HG02610 (cell line): ENCODE measurements around the gene ZNF180.
"Not testable (repeated sequence)": the region's sequence is repeated elsewhere in the genome, so short reads cannot be mapped to it uniquely, and the experiment has no call there.

ENCODE experiments used
- ATAC-seq: cut with Tn5 transposase; IDR thresholded peaks from one replicate; pipeline ENCODE4 v1.9.1; 2021; ENCODE audit warnings: mild to moderate bottlenecking, moderate library complexity; ENCODE audit not compliant: unreplicated experiment

Gene ZNF180

DNA sequence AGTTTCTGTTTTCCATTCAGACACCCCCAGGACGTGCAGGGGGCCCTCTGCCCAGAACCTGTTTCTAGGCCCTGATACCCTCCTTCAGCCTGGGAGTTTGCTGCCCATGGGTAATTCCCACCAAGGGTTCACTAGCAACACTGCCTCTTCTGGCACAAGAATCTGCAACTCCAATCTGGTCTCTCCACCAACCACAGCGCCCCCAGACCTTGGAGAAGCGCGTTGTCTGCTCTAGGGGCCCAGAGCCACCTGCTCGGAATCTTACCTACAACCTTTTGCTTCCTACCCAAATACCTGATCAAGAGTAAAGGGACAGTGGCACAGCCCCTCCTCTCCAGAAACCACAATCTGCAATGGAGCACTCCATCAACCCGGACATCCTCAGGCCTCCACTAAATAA lies 763 bp downstream of the ZNF180 start:
- ATAC-seq: no peak

DNA sequence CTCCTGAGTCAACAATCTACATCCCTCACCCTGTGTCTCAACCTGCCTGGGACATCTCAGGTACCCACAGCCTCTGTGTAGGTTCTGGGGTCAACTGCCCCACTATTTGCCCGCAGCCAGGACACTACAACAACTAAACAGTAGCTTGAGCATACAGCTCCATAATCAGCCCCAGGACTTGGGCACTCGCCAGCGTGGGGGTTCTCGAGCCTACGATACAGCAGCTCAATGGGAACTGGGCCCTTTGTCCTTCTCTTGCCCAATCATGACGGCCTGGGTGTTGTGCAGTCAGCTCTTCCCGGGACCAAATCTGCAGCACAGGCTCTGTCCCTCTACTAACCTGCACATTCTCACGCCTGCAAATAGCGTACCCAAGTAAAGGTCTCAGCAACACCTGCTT lies 1.3 kb downstream of the ZNF180 start:
- ATAC-seq: no peak

DNA sequence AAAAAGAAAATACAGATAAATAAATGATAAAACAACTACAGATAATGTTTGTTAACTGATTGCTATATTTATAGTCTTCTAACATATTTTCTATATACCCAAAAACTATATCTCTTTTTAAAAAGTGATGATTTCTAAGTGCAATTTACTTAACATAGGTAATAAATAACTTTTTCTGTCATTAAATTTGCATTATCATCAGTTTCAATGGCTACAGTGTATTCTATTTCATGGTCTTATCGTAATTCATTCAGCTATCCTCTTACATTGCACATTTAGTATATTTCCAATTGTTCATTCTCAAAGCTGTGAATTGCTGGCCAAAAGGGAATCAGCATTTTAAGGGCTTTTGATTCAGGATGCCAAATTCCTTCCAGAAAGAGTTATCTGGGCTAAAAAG lies 3.6 kb downstream of the ZNF180 start:
- ATAC-seq: no peak

DNA sequence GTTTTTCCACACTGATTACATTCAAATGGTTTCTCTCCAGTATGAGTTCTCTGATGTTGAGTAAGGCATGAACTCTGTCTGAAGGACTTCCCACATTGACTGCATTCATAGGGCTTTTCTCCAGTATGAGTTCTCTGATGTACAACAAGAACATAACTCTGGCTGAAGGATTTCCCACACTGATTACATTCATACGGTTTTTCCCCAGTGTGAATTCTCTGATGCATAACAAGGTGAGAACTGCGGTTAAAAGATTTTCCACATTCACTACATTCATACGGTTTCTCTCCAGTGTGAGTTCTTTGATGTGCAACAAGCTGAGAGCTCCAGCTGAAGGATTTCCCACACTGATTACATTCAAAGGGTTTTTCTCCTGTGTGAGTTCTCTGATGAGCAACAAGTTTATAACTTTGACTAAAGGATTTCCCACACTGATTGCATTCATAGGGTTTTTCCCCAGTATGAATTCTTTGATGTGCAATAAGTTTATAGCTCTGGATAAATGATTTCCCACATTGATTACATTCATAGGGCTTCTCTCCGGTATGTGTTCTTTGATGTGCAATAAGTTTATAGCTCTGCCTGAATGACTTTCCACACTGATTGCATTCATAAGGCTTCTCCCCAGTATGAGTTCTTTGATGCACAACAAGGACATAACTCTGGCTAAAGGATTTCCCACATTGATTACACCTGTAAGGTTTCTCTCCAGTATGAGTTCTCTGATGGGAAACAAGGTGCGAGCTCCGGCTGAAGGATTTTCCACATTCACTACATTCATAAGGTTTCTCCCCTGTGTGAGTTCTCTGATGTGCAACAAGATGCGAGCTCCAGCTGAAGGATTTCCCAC lies 23.5 kb downstream of the ZNF180 start:
- ATAC-seq: no peak

DNA sequence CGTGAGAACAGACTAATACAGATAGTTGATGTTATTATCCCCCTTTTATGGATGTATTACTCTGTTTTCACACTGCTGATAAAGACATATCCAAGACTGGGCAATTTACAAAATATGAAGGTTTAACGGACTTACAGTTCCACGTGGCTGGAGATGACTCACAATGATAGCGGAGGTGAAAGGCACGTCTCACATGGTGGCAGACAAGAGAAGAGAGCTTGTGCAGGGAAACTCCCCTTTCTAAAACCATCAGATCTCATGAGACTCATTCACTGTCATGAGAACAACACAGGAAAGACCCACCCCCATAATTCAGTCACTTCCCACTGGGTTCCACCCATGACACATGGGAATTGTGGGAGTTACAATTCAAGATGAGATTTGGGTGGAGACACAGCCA lies 31.6 kb downstream of the ZNF180 start:
- ATAC-seq: not testable (repeated sequence)

DNA sequence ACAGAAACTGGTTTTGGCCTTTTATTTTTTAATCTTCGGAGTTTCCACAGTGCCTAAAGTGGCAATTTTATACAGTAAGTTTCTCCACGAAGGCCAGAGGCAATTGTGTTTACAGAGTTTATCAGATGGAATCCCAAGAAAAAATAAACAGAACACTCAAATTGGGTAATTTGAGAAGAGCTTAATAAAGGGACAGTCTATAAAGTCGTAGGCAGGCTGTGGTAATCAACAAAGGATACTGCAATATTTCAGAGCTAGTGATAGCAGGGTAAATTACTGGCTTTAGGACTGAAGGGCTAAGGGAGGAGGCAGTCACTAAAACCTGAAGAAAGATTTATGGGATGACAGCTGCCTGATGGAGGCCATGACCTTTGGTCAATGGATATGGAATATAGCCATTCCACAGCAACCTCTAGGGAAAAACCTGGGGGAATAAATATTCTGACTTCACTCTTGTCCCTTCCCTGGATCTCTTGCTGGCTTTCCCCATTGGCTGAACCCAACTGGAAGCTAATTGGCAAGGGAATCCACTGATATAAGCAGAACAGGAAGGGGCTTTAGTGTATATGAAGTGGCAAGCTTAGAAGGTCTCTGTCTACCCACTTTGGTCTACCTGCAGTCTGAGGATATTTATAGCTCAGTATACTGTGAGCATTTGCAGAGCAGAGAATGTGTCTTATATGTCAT lies 37.6 kb downstream of the ZNF180 start:
- ATAC-seq: not testable (repeated sequence)

DNA sequence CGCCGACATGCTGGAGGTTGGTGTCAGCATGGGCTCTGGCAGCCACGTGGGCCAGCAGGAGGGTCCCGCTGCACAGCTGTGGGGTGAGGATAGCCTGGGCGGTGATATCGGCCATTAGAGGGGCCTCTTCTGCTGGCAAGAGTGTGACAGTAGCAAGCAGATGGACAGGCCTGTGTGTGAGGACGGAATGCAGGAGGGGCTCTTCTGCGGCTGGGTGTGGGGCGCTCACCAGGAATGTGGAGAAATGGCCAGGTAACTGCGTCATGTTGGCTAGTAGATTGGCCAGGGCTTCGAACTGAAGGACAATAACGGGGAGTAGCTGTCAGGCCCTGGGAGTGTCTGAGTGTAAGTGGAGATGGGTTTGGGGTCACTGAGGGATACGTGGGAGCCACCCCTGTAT lies 44.3 kb downstream of the ZNF180 start:
- not testable (repeated sequence) for ATAC-seq

DNA sequence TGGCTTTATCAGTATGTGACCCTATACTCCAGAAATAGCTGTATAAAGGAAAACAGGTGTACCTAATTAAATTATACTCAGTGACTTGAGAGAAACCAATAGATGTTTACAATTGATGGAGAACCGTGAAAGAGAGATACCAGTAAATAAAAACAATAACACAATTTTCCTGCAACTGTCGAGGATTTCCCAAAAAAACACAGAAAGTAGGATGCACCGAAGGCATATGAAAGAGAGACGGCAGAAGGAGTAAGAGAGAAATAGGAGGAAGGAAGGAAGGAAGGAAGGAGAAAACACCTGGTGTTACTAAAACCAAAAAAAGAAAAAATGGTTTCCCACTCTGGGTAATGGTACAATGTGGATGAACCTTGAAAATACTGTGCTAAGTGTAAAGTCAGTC lies 45.2 kb downstream of the ZNF180 start:
- ATAC-seq: no peak

DNA sequence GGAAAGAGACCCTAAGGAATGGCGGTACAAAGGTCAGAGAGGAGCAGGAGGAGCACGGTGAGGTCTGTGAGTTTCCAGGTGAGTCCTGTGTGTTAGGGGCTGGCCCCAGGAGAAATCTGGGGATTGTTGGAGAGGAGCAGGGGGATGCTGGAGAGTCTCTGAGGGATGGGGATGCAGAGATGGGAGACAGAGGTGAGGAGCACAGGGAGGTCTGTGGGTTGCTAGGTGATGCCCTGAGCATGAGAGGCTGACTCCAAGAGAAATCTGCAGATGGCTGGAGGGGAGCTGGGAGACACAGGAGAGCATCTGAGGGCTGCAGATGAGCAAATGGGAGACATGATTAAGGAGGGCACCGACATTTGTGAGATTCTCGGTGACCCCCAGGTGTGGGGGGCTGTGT lies 48.0 kb downstream of the ZNF180 start:
- ATAC-seq: no peak

DNA sequence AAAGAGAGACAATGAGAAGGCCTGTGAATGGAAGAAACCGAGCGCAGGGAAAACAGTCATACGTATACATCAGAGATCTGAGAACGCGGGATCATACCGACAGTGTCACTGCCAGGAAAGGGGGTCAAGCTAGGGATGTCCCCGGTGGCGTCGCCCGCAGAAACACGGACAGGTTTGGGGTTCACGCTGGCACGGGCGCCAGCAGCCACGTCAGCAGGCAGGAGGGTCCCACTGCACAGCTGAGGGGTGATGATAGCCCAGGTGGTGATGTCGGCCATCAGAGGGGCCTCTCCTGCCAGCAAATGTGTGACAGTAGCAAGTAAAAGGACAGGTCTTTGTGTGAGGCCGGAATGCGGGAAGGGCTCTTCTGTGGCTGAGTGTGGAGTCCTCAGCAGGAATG lies 48.6 kb downstream of the ZNF180 start:
- no peak for ATAC-seq

DNA sequence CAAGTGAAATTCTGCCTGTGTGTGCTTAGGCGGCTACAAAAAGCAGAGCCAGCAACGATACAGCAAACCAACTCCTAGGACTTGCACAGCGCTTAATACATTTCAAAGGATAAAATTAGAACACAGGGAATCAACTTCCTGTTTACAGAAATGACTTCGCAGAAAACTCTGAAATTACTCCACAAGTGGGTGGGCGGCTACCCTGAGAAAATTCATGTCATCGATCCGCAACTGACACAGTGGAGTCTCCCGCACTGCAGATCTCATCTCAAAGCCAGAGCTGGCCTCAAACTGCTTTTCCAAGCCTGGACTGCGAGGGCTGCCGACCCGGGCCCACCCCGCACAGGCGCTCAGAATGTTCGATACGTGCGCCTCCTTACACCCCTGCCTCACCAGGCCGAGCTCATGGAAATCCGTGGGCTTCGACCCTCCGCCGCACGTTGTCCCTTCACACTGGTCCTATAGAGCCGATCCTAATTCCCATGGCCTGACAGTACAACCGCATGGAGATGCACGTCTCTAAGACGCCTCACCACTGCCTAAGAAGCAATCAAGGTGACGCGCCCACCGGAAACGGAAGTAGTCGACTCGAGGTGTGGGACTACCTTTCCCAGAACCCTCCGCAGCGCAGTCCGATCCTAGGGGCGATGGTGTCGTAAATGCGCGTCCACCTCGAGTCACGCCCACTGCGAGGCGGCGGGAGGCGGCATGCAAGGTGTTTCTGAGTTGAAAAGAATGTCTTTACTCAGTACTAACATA lies 52.2 kb downstream of the ZNF180 start, which contains the start of gene ZNF229:
ZNF229 (minus strand) TSS at position 557 of the 759 bp plus-strand sequence. CDS start 5,625 bp downstream, outside the sequence.
- ATAC-seq: no peak

DNA sequence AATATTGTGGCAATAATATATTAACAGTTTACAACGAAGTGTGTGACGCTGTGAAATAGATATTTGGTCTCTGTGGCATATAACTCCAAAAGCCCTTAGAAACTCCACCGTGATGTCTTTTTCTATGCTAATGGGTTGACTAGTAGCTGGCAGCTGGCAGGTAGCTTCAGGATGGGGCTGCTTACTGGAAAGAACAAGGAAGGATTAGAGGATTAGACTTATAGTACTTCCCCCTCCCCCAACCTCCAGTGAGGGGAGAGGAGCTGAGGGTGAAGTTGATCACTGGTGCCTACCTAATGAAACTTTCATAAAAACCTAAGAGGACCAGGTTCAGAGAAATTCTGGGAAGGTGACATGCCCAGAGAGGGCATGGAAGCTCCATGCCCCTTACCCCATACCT lies 61.9 kb downstream of the ZNF180 start:
- ATAC-seq: no peak

DNA sequence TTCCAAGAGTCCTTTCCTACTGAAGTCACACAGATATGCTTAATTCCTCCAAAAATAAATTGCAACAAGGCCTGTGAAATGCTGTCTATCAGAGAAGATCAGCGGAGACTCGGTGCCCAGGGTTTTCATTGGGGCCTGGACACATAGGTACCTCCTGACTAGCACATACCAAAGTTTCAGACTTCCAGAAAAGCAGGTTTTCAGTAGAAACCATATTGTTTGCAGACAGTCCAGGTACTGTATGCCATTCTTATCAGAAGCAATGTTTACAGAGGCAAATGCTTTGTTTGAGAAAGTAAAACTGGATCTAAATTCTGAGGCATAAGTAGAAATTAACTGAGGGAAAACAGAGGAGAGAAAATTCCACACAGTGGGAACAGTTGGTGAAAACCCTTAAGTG lies 64.9 kb downstream of the ZNF180 start:
- ATAC-seq: no peak

DNA sequence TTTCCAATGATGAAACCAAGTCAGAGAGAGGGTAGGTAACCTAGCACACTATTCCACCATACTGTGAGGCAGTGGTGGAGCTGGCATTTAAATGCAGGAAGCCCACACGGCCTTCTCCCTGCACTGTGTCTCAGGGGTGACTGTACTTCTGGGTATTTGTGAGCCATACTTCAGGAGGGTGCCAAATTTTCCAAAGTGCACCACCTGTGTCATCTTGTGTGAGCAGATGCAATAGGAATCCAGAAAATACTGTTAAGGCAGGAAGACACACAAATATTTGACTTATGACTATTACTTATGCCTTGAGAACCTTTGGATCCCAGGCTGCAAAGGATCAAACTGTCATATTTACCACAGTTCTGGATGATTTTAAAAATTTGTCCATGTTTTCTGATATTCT lies 69.4 kb downstream of the ZNF180 start:
- no peak for ATAC-seq
